GM12873 (cell line): ENCODE results near the gene ENOX1.

Experiments
- TF ChIP-seq, protein P1 (sequence below): IDR thresholded peaks from 2 replicates; pipeline ENCODE4 v1.5.1; 2012; ENCODE audit warnings: low read depth, mild to moderate bottlenecking, moderate library complexity, low read length, control low read depth; ENCODE audit not compliant: insufficient read depth; ENCODE audit errors: missing control alignments

The ENOX1 gene

GRCh38 chr13:43379738-43380137 lies 407.0 kb downstream of the ENOX1 start:
- TF ChIP-seq, protein P1, sequence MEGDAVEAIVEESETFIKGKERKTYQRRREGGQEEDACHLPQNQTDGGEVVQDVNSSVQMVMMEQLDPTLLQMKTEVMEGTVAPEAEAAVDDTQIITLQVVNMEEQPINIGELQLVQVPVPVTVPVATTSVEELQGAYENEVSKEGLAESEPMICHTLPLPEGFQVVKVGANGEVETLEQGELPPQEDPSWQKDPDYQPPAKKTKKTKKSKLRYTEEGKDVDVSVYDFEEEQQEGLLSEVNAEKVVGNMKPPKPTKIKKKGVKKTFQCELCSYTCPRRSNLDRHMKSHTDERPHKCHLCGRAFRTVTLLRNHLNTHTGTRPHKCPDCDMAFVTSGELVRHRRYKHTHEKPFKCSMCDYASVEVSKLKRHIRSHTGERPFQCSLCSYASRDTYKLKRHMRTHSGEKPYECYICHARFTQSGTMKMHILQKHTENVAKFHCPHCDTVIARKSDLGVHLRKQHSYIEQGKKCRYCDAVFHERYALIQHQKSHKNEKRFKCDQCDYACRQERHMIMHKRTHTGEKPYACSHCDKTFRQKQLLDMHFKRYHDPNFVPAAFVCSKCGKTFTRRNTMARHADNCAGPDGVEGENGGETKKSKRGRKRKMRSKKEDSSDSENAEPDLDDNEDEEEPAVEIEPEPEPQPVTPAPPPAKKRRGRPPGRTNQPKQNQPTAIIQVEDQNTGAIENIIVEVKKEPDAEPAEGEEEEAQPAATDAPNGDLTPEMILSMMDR: no peak

GRCh38 chr13:43377973-43378372 lies 408.8 kb downstream of the ENOX1 start:
- TF ChIP-seq, protein P1: no peak

- TF ChIP-seq, protein P1: no peak
Observed at GRCh38 chr13:43377149-43377548, 409.6 kb downstream of the ENOX1 start.

GRCh38 chr13:43376596-43376995 lies 410.2 kb downstream of the ENOX1 start:
- TF ChIP-seq, protein P1: no peak

DNA sequence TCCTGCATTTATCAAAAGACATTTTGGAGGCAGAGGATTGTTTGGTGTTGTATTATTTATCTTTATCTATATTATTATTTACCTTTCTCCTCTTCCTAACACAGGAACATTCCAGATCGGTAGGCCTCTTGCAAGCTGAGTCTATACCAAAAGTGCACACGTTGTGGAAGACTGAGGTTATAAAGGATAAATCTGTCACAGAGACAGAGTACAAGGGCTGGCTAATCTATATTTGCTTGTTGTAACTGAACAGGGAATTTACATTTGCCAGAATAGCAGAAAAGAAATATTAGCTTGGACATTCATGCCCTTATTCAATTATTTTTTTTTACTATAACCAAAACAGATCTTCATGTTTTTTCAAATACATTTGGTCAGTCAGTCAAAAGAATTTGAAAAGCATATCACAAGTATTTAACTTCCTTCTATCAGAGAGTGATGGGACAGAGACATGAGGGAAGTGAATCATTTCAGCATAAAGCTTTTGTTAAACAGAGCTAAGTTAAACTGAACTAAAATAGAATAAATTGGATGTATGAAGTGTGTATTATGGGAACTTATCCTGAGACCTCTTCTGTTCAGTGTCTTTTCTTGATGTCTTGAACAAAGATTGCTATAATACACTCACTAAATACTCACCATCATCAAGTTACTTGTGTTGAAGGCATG lies 410.8 kb downstream of the ENOX1 start:
- TF ChIP-seq, protein P1: no peak

GRCh38 chr13:43374621-43375020 lies 412.2 kb downstream of the ENOX1 start:
- TF ChIP-seq, protein P1: no peak

DNA sequence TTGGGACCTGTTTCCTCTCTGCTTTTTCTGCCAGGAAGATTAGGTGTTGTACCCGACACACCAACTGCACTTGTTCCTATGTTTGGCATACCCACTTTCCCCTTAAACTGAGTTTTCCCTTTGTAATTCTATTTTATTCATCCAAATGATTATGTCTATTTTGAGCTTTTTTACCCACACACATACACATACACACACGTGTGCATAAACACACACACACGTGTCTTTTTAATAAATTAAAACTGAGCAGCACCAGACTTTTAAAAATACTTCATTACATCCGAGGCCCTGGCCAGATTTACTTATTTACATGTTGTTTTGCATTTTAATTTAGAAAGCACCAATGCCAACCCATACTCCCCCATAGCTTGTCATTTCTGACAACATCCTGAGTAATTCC lies 413.4 kb downstream of the ENOX1 start:
- TF ChIP-seq, protein P1: no peak
